K562 (cell line): ENCODE results near the gene IGF2R. TPM values are rescaled to one million over a fixed set of nuclear protein-coding genes. Genes with fewer than 3 reads are reported as not detected.

ENCODE experiments used
- ATAC-seq: fragments of 200-7000 bp; cut with Tn5 transposase; 3 replicates; pipeline ENCODE4 v1.9.1; 2020; ENCODE audit warnings: moderate library complexity
- BruUV-seq: library from RNA; stranded (reverse); fragments of 400-500 nt; replicated peaks from 2 replicates; lab custom pipeline; 2021; lab: Mats Ljungman, UMichigan
- CTCF ChIA-PET: fragments of 300-600 bp; formaldehyde crosslinking; extraction: SDS; loops from one replicate; lab custom pipeline; 2021; ENCODE audit warnings: low intra/inter-chr PET ratio; lab: Yijun Ruan, JAX
- POLR2A ChIA-PET: fragments of 300-600, 350-650 bp; sonication (Branson Sonifier 250); formaldehyde crosslinking; extraction: SDS; loops from one replicate; lab custom pipeline; 2021; ENCODE audit warnings: antibody characterized with exemption, inconsistent platforms; lab: Yijun Ruan, JAX
- DNase-seq, 4 experiments: peaks; one replicate each; pipeline versions ENCODE4 v3.0.0 to v3.0.0-alpha.2; 2011 to 2018; ENCODE audit warnings: low spot score in 3 of 4, mixed read lengths in 3 of 4; ENCODE audit errors: extremely low read depth in 1 of 4
- FAIRE-seq: peaks from 2 replicates; lab custom pipeline; 2011; peaks lifted over from hg19 to GRCh38; lab: Jason Lieb, UNC
- H2AFZ ChIP-seq: 2 replicates; pipeline ENCODE4 v1.6.0; 2011; ENCODE audit warnings: low read depth, low read length, control low read depth, inconsistent platforms
- H3K27ac ChIP-seq: fragments of 200-600 bp; 3 replicates; pipeline ENCODE4 v1.8.0; 2011; ENCODE audit warnings: low read depth, mild to moderate bottlenecking, control low read depth, inconsistent platforms, low read length, moderate library complexity, mixed read lengths; ENCODE audit errors: extremely low read depth
- H3K27me3 ChIP-seq, 2 experiments: fragments of 300-600 bp in 1 of 2; 2 replicates in 1 of 2; 3 replicates in 1 of 2; pipeline versions ENCODE4 v1.6.0 to v1.8.0; 2011; ENCODE audit warnings: inconsistent platforms in 2 of 2, low read length in 2 of 2, mild to moderate bottlenecking in 1 of 2, mixed read lengths in 1 of 2, moderate library complexity in 1 of 2; ENCODE audit not compliant: control insufficient read depth in 2 of 2, insufficient read depth in 2 of 2
- H3K36me3 ChIP-seq: fragments of 300-600 bp; 3 replicates; pipeline ENCODE4 v1.8.0; 2011; ENCODE audit warnings: mild to moderate bottlenecking, low read length, inconsistent platforms; ENCODE audit not compliant: control insufficient read depth, insufficient read depth
- H3K4me1 ChIP-seq, 2 experiments: fragments of 200-600 bp in 1 of 2; replicated peaks in 1 of 2; 2 replicates in 1 of 2; 3 replicates in 1 of 2; pipeline versions ENCODE4 v1.5.1 to v1.8.0; 2011; ENCODE audit warnings: inconsistent platforms in 2 of 2, low read length in 2 of 2, mild to moderate bottlenecking in 1 of 2, mixed read lengths in 1 of 2, moderate library complexity in 1 of 2; ENCODE audit not compliant: control insufficient read depth in 2 of 2, insufficient read depth in 2 of 2
- H3K4me2 ChIP-seq: 2 replicates; pipeline ENCODE4 v1.6.1; 2011; ENCODE audit warnings: low read length, control low read depth, inconsistent platforms, mixed read lengths; ENCODE audit not compliant: insufficient read depth
- H3K4me3 ChIP-seq: fragments of 200-600 bp; sonication (generic), shearing (Covaris generic); 2 replicates; pipeline ENCODE4 v1.5.1; 2016; ENCODE audit warnings: control low read depth, inconsistent platforms
- H3K79me2 ChIP-seq: fragments of 200-600 bp; 3 replicates; pipeline ENCODE4 v1.8.0; 2011; ENCODE audit warnings: low read length, inconsistent platforms; ENCODE audit not compliant: control insufficient read depth, insufficient read depth
- H3K9ac ChIP-seq, 2 experiments: 2 replicates each; pipeline versions ENCODE4 v1.6.0 to v1.6.1; 2011; ENCODE audit warnings: low read depth in 2 of 2, low read length in 2 of 2, control low read depth in 1 of 2, inconsistent platforms in 1 of 2, mild to moderate bottlenecking in 1 of 2, mixed read lengths in 1 of 2; ENCODE audit not compliant: insufficient read depth in 1 of 2
- H3K9me1 ChIP-seq: one replicate; pipeline ENCODE4 v1.6.0; 2011; ENCODE audit warnings: inconsistent platforms, mild to moderate bottlenecking, low read length, moderate library complexity; ENCODE audit not compliant: control insufficient read depth, insufficient read depth
- H3K9me3 ChIP-seq: replicated peaks from 2 replicates; pipeline ENCODE4 v1.5.1; 2011; ENCODE audit warnings: low read depth, low read length, inconsistent platforms; ENCODE audit not compliant: control insufficient read depth, insufficient read depth
- H4K20me1 ChIP-seq: replicated peaks from 2 replicates; pipeline ENCODE4 v1.6.1; 2011; ENCODE audit warnings: low read length, inconsistent platforms, mixed read lengths; ENCODE audit not compliant: control insufficient read depth, insufficient read depth
- BCOR ChIP-seq: fragments of 450-650 bp; IDR thresholded peaks from 2 replicates; pipeline ENCODE4 v1.6.1; 2016
- CC2D1A ChIP-seq: fragments of 450-650 bp; IDR thresholded peaks from 2 replicates; pipeline ENCODE4 v1.6.1; 2017; ENCODE audit warnings: mild to moderate bottlenecking
- EGR1 ChIP-seq: fragments of 450-650 bp; conservative IDR thresholded peaks from 2 replicates; pipeline ENCODE4 v1.6.1; 2017; ENCODE audit warnings: mild to moderate bottlenecking
- ETV1 ChIP-seq: fragments of 450-650 bp; conservative IDR thresholded peaks from 2 replicates; pipeline ENCODE4 v1.6.1; 2016; ENCODE audit warnings: missing genetic modification characterization, control low read depth, low read depth, missing compliant biosample characterization
- FOXJ3 ChIP-seq: sonication (generic); formaldehyde crosslinking; IDR thresholded peaks from 2 replicates; pipeline ENCODE4 v1.4.0; 2020; ENCODE audit warnings: mild to moderate bottlenecking, missing genetic modification reagents
- GATAD2B ChIP-seq: fragments of 450-650 bp; IDR thresholded peaks from 2 replicates; pipeline ENCODE4 v1.6.1; 2017; ENCODE audit warnings: mild to moderate bottlenecking, borderline replicate concordance
- JUN ChIP-seq, 2 experiments: sonication (generic) in 1 of 2; formaldehyde crosslinking in 1 of 2; IDR thresholded peaks; 2 replicates each; pipeline versions ENCODE4 v1.6.1 to v1.8.0; 2012 to 2022; ENCODE audit warnings: borderline replicate concordance in 2 of 2, mild to moderate bottlenecking in 2 of 2, improper control_type of control experiment in 1 of 2, low read depth in 1 of 2, low read length in 1 of 2, missing genetic modification reagents in 1 of 2
- MEF2A ChIP-seq: IDR thresholded peaks from 2 replicates; pipeline ENCODE4 v1.6.1; 2011; ENCODE audit warnings: low read depth, mild to moderate bottlenecking, low read length, moderate library complexity; ENCODE audit not compliant: control insufficient read depth
- MTF1 ChIP-seq: fragments of 250-450 bp; sonication (Bioruptor Pico); IDR thresholded peaks from 2 replicates; pipeline ENCODE4 v1.9.0; 2021; ENCODE audit warnings: moderate library complexity, mild to moderate bottlenecking, inconsistent platforms, borderline replicate concordance
- SMAD4 ChIP-seq: fragments of 250-450 bp; sonication (Bioruptor Pico); conservative IDR thresholded peaks from 2 replicates; pipeline ENCODE4 v1.8.0; 2021; ENCODE audit warnings: inconsistent platforms, mild to moderate bottlenecking, moderate library complexity
- TEAD2 ChIP-seq: fragments of 450-650 bp; IDR thresholded peaks from 2 replicates; pipeline ENCODE4 v1.6.1; 2016; ENCODE audit warnings: missing genetic modification characterization, control low read depth, missing compliant biosample characterization
- YY1 ChIP-seq, 3 experiments: IDR thresholded peaks; 2 replicates each; pipeline ENCODE4 v1.6.1; 2011; ENCODE audit warnings: low read length in 2 of 3, mild to moderate bottlenecking in 2 of 3, moderate library complexity in 2 of 3, borderline replicate concordance in 1 of 3, control low read depth in 1 of 3, low read depth in 1 of 3; ENCODE audit not compliant: insufficient read depth in 3 of 3, insufficient replicate concordance in 2 of 3, control insufficient read depth in 1 of 3, insufficient read length in 1 of 3; ENCODE audit errors: extremely low read depth in 1 of 3
- ZNF282 ChIP-seq: sonication (generic); formaldehyde crosslinking; IDR thresholded peaks from 2 replicates; pipeline ENCODE4 v1.8.1; 2023; ENCODE audit warnings: missing genetic modification reagents
- ZNF347 ChIP-seq: fragments of 450-650 bp; formaldehyde crosslinking; IDR thresholded peaks from 2 replicates; pipeline ENCODE4 v1.4.0; 2020; ENCODE audit warnings: low read depth, mild to moderate bottlenecking, moderate library complexity
- ZNF444 ChIP-seq: fragments of 250-450 bp; sonication (Bioruptor Pico); IDR thresholded peaks from 2 replicates; pipeline ENCODE4 v1.4.0; 2020; ENCODE audit warnings: mild to moderate bottlenecking, moderate library complexity
- ZNF592 ChIP-seq: fragments of 450-650 bp; IDR thresholded peaks from 2 replicates; pipeline ENCODE4 v1.6.1; 2017; ENCODE audit warnings: antibody characterized with exemption, mild to moderate bottlenecking
- ZNF780A ChIP-seq: fragments of 250-450 bp; sonication (Bioruptor Pico); IDR thresholded peaks from 2 replicates; pipeline ENCODE4 v1.5.0; 2021; ENCODE audit warnings: mild to moderate bottlenecking
- WGBS: fragments of 100-300 bp; shearing (Covaris generic); methylation state at CpG from one replicate; pipeline ENCODE4 v1.1.6; 2016; ENCODE audit warnings: low coverage, mixed read lengths; ENCODE audit not compliant: insufficient coverage; ENCODE audit errors: missing lambda C conversion rate; 5-methylcytosine and 5-hydroxymethylcytosine counted together
- in situ Hi-C: fragments of 300-500 bp; cut with MboI; formaldehyde crosslinking; loops from 4 replicates; pipeline ENCODE4 v1.15.0; 2018; ENCODE audit warnings: inconsistent platforms, mixed read lengths
- intact Hi-C: fragments of 100-400 bp; cut with micrococcal nuclease; formaldehyde crosslinking; loops from 2 replicates; pipeline ENCODE4 v1.14.2; 2022
- polyA plus RNA-seq, 8 experiments: library from polyadenylated mRNA; depleted of rRNA in 4 of 8; stranded (reverse) in 5 of 8; unstranded in 3 of 8; fragments of >200 nt; fragmentation: Nextera tagmentation in 2 of 8; fragmentation: Illumina TruSeq in 1 of 8; extraction: Ambion mirVana in 2 of 8; extraction: Trizol in 1 of 8; gene quantifications; 2 replicates each; pipeline versions ENCODE4 v1.2.1 to v1.2.3, GENCODE V29; 2011 to 2014; ENCODE audit warnings: inconsistent platforms in 1 of 8, missing spikeins in 1 of 8
- total RNA-seq, 7 experiments: library from RNA; depleted of rRNA in 6 of 7; stranded (reverse); fragments of >200 nt in 6 of 7; fragmentation: Illumina TruSeq in 2 of 7; extraction: Trizol in 2 of 7; gene quantifications; 2 replicates each; pipeline versions ENCODE4 v1.2.1 to v1.2.3, GENCODE V29; 2011 to 2021; ENCODE audit warnings: low replicate concordance in 1 of 7

The IGF2R gene
- total and polyA plus RNA-seq, 9 of the 15 experiments (the other 6 are each of a cell fraction or from before 2014, with no cell fraction given) = 3.5 to 92.3 (median 34.5) TPM

GRCh38 chr6:160130729-160131484, 162.0 kb downstream of the IGF2R start:
- intact Hi-C loops (no loop called here), in situ Hi-C loops (no loop called here)
- peaks cover 53 to 77% of the 10 kb centered on the region in 2 experiments for H3K27me3 ChIP-seq
- 7% methylated on average over 11 of the region's 13 CpGs for WGBS
- H3K9me3 ChIP-seq = no peaks in the 10 kb centered on the region
- no peaks in the 10 kb centered on the region for H3K36me3 ChIP-seq
- H2AFZ ChIP-seq = no peak overlapping the region
- no peak overlapping the region for H3K4me3 ChIP-seq
- ChIA-PET CTCF (no interaction called here), POLR2A (no interaction called here)
- no peak overlapping the region for H3K4me2 ChIP-seq
- FAIRE-seq = no peak
- H3K4me1 ChIP-seq = peaks cover 0 to 13% of the 10 kb centered on the region in 2 experiments; a peak in 3 of 5 replicates
- H3K9ac ChIP-seq = no peak overlapping the region; a peak in 1 of 4 replicates
- no TSS peak for BruUV-seq
- no peak for ATAC-seq
- no peaks in the 10 kb centered on the region for H3K79me2 ChIP-seq
- H3K9me1 ChIP-seq = no peaks in the 10 kb centered on the region
- DNase-seq = no peak
- no peak overlapping the region for H3K27ac ChIP-seq
- 0 out of 2 replicates have a peak, but pooled peaks cover 4% of the 10 kb centered on the region for H4K20me1 ChIP-seq
- no peak for TF ChIP-seq ZNF347 (CRISPR knock-in tag)
- TF ChIP-seq CC2D1A = no peak
- TF ChIP-seq ETV1 = no peak
- no peak for TF ChIP-seq ZNF780A
- no peak for TF ChIP-seq MTF1 (CRISPR knock-in tag)
- TF ChIP-seq GATAD2B = no peak
- TF ChIP-seq ZNF444 (CRISPR knock-in tag) = no peak
- TF ChIP-seq BCOR = no peak
- no peak for TF ChIP-seq EGR1
- TF ChIP-seq MEF2A = no peak
- no peak for TF ChIP-seq SMAD4 (CRISPR knock-in tag)
- TF ChIP-seq JUN (IDR thresholded peaks at IDR 0.05; ENCODE audit: borderline replicate concordance, low read depth, low read length) = no peak
- TF ChIP-seq JUN (CRISPR knock-in tag; IDR thresholded peaks at IDR 0.05; ENCODE audit: borderline replicate concordance) = no peak
- TF ChIP-seq ZNF282 = no peak
- TF ChIP-seq TEAD2 (tag) = no peak
- TF ChIP-seq YY1 (IDR thresholded peaks at IDR 0.05; ENCODE audit: borderline replicate concordance in 1 of 3, control insufficient read depth in 1 of 3, extremely low read depth in 1 of 3, insufficient read depth in 3 of 3, insufficient read length in 1 of 3, insufficient replicate concordance in 2 of 3, low read depth in 1 of 3, low read length in 2 of 3) = no peak
- TF ChIP-seq ZNF592 = no peak
- no peak for TF ChIP-seq FOXJ3 (CRISPR knock-in tag)
